ENCODE measurements around the gene LRP8.

LRP8 gene

DNA sequence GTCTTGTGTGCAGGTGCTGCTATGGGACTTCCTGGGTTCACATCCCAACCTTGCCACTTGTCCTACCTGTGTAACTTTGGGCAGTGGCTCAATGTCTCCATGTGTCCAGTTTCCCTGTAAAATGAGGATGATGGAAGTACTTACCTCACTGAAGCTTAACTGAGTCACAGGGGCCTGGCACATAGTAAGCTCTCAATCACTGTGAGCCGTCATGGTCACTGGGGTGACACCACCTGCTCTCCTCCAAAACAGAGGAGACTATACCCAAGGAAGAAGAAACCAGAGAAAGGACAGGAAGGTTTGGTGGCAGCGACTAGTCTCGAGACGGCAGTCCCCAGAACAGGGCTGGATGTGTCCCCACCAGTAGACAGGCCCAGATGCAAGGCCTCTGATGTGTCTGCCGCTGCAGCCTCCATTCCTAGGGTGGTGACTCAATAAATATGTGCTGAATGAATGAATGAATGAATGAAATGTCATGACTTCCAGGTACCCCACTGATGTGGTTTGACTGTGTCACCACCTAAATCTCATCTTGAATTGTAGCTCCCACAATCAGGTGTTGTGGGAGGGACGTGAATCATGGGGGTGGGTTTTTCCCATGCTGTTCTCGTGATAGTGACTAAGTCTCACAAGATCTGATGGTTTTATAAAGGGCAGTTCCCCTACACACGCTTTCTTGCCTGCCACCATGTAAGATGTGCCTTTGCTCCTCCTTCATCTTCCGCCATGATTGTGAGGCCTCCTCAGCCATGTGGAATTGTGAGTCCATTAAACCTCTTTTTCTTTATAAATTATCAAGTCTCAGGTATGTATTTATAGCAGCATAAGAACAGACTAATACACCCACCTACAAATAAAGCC, 13.0 kb upstream of the LRP8 start:
- in situ Hi-C loops (cut with MboI; ENCODE audit: low sequenced_read_pairs) = no loop called here

DNA sequence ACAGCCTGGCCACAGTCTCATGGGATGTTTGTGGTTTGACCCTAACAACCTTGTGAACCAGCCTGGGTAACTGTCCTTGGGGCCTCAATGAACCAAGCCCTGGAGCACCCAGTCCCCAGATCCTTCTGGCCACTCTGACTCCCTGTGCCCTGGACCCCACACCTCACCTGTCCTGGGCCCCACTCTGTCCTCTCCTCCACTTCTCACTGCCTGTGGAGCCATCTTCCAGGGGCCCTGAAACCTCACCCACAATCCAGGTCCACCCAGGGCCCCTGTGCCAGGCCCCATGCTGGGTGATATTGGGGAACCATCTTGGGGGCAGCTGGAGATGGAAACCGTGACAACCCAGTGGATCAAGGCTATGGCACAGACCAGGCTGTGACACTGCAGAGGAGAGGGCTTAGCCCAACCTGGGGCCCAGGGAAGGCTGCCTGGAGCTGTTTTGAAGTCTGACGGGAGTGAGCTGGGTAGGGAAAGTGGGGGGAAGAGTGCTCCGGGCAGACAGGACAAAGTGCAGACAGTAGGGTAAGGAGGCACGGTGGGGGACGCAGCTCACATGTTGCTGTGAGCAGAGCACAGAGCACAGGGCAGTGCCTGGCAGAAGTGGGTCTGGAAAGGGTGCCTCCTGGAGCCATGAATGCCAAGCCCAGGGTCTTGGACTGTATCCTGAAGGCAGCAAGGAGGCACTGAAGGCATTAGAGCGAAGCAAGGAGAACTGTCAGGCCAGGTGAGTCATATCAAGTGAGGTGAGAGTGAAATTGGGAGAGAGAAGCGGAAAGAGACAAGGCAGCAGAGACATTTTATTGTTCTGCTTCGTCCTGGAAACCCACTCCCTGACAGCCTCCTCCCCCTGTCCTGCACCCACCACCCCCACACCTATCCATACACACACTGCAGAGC, 12.1 kb upstream of the LRP8 start:
- in situ Hi-C loops (cut with MboI; ENCODE audit: low sequenced_read_pairs) = no loop called here

DNA sequence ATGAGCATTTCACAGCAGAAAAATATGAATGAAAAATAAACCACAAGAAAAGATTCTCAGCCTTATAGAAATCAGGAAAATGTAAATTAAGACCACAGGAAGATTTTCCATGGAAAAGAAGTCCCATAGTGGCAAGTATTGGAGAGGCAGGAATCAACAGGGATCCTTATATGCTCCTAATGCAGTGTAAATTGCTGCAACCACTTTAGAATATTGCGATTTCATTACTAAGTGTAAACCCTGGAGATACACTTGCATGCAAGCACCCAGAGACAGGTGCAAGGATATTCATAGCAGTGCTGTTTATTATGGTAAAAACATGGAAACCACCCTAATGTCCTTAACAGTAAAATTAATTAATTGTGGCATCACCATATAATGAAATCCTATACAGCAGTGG, 10.6 kb upstream of the LRP8 start:
- in situ Hi-C loops (cut with MboI; ENCODE audit: low sequenced_read_pairs) = no loop called here

DNA sequence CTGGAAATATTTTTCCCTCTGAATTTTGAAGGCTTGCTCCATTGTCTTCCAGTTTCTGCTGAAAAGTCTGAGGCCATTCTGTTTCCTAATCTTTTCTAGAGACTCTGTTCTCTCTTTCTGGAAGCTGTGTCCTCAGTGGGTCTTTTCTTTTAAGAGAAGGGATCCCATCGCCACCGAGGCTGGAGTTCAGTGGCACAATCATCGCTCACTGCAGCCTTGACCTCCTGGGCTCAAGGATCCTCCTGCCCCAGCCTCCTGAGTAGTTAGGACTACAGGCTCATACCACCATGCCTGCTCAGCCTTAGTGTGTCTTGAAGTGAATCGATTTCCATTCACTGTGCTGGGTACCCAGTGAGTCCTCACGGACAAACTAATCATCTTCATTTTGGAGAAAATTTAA, 9.6 kb upstream of the LRP8 start:
- in situ Hi-C loops (cut with MboI; ENCODE audit: low sequenced_read_pairs) = no loop called here

DNA sequence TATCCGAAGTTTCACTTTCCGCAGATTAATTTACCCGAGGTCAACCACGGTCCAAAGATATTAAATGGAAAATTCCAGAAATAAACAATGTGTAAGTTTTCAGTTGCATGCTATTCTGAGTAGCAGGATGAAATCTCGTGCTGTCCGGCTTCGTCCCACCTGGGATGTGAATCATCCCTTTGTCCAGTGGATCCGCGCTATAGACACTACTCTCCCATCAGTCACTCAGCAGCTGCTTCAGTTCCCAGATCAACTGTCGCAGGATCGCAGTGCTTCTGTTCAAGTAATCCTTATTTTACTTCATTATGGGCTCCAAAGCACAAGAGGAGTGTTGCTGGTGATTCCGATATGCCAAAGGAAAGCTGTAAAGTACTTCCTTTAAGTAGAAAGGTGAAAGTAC, 8.3 kb upstream of the LRP8 start:
- in situ Hi-C loops (cut with MboI; ENCODE audit: low sequenced_read_pairs) = no loop called here

DNA sequence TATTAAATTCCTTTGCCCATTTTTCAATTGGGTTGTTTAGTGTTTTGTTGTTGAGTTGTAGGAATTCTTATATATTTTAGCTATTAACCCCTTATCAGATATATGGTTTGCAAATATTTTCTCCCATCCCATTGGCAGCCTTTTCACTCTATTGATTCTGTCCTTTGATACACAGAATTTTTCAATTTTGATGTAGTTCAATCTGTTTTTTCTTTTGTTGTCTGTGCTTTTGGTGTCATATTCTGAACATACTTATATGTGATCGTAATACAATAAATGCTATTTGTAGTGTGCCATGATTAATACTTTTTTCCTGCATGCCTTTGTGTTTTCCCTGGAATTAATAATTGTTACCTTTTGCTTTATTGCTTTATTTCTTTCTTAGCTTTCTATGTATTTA, 7.8 kb upstream of the LRP8 start:
- in situ Hi-C loops (cut with MboI; ENCODE audit: low sequenced_read_pairs) = no loop called here

DNA sequence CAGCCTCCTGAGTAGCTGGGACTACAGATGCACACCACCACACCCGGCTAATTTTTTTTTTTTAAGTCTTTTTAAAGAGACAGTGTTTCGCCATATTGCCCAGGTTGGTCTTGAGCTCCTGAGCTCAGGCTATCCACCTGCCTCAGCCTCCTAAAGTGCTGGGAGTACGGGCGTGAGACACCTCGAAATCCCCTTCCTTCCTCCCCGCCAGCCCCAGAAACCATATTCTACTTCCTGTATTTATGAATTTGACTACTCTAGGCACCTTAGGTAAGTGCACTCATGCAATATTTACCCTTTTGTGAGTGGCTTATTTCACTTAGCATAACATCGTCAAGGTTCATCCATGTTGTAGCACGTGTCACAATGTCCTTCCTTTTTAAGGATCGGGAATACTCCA, 6.9 kb upstream of the LRP8 start:
- in situ Hi-C loops (cut with MboI; ENCODE audit: low sequenced_read_pairs) = no loop called here

DNA sequence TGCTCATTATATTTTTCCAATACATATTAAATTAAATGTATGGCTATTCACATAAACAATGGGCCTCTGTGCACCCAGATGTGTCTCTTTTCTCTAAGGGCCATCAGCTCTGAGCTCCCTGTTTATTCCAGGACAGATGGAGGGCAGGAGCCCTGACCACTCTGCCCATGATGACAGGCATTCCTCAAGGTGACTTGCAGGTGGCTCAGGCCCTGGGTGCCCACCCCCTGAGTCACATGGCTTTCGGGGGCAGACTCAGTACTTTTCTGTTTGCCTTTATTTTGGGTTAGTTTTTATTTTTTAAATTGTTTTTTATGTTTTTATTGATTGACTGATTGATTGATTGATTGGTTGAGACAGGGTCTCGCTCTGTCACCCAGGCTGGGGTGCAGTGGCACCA, 6.4 kb upstream of the LRP8 start:
- in situ Hi-C loops (cut with MboI; ENCODE audit: low sequenced_read_pairs) = no loop called here

DNA sequence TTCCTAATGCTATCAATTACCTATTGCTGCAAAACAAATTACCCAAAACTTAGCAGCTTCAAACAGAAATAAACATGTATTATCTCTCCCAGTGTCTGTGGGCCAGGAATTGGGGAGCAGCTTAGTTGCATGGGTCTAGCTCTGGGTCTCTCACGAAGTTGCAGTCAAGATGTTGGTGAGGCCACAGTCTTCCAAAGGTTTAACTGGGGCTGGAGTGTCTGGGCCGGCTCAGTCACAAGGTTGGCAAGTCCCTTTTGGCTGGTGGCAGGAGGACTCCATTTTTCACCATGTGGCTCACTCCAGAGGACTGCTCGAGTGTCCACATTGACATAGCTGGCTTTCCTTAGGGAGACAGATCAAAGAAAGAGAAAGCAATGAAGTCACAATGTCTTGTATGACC, 5.0 kb upstream of the LRP8 start:
- in situ Hi-C loops (cut with MboI; ENCODE audit: low sequenced_read_pairs) = no loop called here

DNA sequence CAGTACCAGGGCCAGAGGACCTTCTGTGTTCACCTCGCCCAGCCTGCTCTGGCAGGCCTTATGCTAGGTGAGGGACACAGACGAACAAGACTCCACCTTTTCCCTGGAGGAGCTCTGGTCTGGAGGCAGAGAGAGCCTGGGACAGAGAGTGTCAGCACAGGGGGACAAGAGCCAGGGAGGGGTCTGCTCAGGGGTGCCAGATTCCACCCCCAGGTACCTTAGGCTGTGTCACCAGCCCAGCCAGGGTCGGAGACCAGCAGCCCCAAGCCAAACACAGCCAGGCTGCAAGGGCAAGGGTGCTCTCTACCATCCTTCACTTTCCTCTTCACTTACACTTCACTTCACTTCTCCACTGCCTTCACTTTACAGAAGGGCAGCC, 4.3 kb upstream of the LRP8 start:
- in situ Hi-C loops (cut with MboI; ENCODE audit: low sequenced_read_pairs) = no loop called here

DNA sequence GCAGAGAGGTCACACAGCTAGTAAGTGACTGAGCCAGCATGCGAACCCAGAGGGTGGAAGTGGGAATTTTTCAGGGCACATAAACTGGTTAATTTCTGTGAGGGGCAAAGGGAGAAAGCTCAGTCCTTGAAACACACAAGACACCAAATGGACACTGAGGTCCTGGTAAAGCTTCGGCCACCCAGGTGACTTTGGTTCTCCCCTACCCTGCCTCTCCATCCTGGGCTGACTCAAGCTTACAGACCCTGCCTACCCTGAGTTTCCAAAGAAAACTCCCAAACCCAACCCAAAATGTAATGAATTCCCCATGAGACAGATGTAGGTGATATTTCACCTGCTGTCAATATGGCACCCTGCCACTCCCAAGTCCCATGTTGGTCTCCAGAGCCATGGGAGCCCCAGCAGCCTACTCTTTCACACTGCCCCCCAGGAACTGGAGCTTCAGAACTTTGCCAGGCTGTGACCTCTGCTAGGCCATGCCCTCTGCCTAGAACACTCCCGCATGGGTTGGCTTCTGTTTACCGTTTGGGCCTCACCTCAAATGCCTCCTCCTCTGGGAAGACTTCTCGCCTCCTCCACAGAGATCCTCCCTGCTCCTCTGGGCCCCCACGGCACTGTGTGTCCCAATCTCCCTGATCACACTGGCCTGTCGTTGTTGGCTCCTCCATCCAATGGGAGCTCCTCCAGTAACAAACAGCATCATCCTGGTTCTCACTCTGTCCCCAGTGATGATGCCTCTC, 3.7 kb upstream of the LRP8 start:
- in situ Hi-C loops (cut with MboI; ENCODE audit: low sequenced_read_pairs) = no loop called here

DNA sequence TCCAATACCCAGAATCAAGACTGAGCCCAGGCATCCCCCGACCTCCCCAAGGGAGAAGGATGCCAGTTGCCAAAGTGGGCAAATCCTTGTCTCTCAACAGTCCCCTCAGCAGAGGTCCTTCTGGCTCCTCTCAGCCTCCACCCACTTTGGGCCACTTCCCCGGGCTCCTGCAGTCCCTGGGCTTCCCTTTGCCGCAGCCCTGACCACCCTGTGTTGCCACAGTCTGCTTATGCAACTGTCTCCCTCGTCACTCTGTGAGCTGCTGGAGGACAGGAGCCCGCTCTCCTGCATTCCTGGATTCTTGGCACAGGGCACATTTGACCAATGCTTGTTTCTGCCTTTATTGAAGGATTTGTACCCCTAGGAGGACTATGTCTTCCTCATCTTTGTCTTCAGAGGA, 2.9 kb upstream of the LRP8 start:
- in situ Hi-C loops (cut with MboI; ENCODE audit: low sequenced_read_pairs) = no loop called here

DNA sequence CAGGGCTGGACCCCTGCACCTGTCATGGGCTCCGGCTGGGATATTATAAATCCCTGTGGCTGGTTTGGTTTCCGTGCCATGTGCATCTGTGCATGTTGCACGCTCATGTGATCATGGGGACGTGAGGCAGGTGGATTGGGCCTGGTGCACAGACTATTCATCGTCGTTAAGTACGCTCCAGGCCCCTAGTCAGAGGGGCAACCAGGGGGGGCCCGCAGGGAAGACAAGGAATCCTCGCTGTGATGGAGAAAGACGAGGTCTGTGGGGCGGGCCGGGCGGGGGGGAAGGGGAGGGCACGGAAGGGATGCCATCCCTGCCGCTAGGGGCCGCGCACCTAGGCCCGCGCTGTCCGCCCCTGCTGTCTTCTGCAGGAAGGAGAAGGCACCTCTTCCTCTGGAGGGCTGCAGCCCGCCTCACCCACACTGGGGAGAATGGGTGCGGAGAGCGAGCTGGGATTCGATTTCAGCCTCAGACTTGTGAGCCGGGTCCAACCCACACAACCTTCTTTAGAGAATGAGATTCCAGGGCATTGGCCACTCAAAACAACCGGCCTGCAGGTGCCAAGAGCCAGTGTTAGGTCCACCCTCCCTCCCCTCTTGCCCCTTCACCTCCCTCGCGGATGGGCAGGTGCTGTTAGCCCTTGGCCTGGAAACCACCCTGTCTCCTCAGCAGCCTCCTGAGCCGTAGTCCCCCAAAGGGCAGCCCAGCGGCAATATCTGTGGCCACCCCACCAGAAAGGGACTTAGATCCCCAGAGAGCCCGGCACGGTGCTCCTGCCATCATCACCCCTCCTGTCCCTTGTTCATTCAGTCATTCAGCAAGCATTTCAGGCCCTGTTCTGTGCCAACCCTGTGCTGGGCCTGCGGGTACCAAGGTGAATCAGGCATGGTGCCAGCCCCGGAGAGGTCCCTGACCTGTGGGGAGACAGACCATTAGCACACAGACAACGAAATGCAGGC, 950 bp upstream of the LRP8 start:
- in situ Hi-C loops (cut with MboI; ENCODE audit: low sequenced_read_pairs) = no loop called here

DNA sequence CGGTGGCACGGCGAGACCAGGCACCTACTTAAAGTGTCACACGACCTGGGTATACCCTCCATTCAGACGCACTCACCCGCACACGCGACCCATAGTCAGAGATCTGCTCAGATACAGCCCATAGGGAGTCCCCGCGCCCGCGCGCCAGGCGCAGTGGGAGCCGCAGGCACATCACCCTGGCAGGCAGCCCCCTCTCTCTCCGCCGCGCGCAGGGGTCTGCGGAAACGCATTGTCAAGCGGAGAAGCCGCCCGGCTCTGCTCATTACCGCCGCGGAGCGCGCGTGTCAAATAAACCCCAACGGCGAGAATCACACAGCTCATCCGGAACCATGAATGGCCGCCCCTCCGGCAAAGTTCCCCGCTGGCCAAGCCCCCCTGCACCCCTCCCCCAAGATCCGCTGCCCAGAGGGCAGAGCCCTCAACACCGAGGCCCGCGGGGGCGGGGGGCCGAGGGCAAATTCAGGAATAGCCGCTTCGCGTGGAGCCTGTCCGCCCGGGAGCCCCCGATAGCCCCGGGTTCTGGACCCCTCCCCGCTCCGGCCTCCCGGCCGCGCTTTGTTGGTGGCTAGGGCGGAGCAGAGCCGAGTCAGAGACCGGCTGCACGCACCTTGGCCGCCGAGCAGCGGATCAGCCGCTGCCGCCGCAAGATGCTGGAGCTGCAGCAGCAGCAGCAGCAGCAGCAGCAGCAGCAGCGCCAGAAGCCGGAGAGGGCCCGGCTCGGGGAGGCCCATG, 522 bp downstream of the LRP8 start:
- in situ Hi-C loops (cut with MboI; ENCODE audit: low sequenced_read_pairs) = no loop called here

DNA sequence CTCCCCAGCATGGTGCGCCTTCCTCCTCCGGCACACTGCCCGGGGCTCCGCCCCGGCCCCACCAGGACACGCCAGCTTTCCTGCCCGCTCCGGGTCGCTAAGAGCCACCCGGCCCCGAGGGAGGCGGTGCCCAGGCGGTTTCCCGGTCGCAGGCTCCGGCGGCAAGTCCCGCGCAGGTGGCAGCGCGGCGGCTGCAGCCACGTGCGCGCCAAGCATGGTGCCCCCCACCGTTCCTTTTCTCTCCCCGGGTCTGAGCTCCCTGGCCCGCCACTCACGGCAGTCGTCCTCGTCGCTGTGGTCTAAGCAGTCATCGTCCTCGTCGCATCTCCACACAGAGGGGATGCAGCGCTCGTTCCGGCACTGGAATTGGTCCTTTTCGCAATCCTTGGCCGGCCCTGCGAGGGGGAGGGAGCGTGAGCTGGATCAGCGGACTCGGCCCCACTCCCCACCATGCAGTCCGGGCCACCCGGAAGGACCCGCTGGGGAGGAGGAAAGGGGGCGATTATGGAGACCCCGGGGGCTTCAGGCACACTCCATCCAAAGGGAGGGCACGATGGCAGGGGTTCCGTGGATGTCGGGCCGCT, 1.2 kb downstream of the LRP8 start:
- in situ Hi-C loops (cut with MboI; ENCODE audit: low sequenced_read_pairs) = no loop called here

DNA sequence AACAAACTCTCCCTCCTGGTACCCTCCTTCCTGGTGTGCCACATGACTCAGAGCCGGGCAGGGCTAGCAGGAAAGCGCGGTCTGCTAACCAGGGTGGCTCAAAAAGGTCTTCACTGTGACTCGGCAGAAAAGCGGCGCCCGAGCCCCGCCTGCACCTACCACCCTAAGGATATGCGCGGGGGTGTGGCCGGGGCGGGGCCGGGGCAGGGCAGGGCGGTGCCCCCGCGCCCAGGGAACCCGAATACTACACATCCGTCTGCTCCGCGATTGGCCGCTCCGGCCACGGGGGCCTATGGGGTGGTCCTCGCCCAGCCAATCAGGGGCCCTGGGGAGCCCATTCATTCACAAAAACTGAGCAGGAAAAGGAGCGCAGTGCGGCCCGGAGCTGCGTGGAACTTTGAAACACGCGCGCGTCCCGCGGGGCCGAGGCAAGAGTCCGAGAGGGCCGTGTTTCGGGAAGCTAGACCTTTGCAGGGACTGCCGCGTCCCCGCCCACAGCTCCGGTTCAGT, 1.7 kb downstream of the LRP8 start:
- in situ Hi-C loops (cut with MboI; ENCODE audit: low sequenced_read_pairs) = no loop called here

DNA sequence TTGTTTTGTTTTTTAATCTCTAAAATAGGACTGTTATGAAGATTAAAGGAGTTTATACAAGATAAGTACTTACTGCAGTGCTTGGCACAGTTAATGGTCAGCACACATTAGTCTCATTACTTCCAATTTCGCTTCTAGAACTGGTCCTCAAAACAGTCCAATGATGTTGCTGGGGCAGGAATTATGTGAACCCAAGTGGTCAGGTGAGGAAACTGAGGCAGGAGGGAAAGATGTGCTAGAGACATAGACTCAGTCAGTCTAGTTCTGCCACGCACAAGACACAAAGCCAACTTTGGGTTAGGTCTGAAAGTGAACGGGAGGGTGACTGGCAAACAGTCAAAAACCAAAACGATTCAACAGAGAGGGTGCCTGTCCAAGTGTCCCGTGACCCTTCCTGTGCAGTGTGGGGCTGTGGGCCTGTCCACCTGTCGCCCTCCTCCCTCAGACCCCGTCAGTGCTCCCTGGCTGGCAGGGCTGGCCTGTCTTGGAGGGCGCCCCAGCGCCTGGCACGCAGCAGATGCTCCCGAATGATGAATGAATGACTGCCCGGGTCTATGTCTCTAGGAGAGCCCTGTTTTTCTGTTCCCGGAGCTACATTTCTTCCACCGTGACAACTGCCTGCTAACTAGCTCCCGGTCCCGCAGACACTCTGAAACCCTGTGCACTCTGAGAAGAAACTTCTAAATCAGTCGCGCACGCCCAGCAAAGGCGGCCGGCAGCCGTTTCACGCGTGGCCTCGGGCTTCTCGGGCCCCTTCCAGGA, 2.4 kb downstream of the LRP8 start:
- in situ Hi-C loops (cut with MboI; ENCODE audit: low sequenced_read_pairs) = no loop called here

DNA sequence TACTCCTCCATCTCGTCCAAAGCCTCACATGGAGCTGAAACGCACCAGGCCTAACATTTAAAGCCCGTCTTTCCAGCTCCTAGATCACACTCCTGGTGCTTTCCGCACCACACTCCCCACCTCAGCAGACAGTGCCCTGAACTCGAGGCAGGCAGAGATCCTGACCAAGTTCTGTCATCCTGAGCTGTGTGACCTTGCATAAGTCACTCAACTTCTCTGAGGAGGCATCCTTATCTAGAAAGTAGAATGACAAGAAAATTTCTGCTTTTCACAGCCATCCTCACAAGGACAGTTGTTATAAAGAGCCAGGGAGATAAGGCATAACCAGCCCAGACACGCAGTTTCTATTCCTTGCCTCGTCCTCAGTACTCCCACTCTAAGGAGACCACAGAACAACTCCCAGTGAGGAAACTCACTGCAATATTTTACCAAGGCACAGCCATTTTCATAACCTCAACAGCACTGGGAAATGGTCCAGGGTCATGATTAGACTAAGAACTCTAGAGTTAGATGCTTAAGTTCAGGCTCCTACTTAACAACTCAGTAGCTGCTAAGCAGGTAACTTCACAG, 3.1 kb downstream of the LRP8 start:
- in situ Hi-C loops (cut with MboI; ENCODE audit: low sequenced_read_pairs) = no loop called here
